ENCODE data around the gene CORIN.

The CORIN gene

GRCh38 chr4:47836641-47837093 lies 1.2 kb downstream of the CORIN start:
- intact Hi-C loops (cut with DNase I) = no loop called here
- DNase-seq = peak; percentile 61 to 94 (median 81)

GRCh38 chr4:47835494-47835893 lies 2.4 kb downstream of the CORIN start:
- intact Hi-C loops (cut with DNase I) = no loop called here
- DNase-seq = no peak

DNA sequence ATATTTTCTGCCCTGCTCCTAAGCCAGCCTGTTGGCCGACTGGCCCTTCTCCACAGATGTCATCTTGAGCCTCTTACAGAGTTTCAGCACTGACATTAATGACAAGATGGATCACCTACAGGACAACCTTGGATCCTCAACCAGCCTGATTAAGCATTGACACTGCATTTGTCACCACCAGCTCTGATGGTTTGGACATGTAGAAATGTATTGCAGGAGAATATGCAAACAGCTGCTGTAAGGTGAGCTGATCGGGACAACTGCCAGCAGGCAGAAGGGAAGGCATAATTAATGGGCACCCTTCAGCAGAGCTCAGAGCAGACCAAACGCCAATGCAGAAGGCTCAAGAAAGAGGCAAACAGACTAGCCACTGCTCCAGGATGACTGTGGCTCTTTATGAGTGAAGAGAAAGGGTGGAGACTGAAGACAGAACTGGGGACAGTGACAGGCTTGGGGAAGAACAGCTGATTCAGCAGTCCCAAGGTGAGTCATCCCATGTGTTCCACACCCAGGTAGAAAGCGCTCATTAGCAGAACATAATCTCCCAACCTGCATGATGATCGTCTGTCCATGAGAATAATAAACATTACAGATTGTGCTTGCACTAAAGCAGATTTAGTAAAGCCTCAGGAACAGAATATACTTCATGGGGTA lies 6.7 kb downstream of the CORIN start:
- DNase-seq = no peak
- intact Hi-C loops (cut with DNase I) = no loop called here

GRCh38 chr4:47830265-47831025 lies 7.4 kb downstream of the CORIN start:
- DNase-seq = no peak
- intact Hi-C loops (cut with DNase I) = no loop called here

DNA sequence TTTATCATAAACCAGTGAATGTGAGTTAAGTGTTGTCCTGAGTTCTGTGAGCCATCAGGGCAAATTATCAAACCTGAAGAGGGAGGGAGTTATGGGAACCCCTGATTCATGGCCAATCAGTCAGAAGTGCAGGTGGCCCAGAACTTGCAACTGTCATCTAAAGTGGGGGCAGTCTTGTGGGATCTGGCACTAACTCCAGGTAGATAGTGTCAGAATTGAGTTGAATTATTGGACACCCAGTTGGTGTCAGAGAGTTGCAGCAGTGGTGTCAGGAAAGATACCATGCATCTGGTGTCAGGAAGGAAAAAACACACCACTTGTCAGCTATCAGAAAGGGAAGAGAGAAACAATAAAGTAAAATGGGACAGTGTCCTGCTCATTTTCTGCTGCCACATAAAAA lies 8.4 kb downstream of the CORIN start:
- intact Hi-C loops (cut with DNase I) = no loop called here
- DNase-seq = no peak

DNA sequence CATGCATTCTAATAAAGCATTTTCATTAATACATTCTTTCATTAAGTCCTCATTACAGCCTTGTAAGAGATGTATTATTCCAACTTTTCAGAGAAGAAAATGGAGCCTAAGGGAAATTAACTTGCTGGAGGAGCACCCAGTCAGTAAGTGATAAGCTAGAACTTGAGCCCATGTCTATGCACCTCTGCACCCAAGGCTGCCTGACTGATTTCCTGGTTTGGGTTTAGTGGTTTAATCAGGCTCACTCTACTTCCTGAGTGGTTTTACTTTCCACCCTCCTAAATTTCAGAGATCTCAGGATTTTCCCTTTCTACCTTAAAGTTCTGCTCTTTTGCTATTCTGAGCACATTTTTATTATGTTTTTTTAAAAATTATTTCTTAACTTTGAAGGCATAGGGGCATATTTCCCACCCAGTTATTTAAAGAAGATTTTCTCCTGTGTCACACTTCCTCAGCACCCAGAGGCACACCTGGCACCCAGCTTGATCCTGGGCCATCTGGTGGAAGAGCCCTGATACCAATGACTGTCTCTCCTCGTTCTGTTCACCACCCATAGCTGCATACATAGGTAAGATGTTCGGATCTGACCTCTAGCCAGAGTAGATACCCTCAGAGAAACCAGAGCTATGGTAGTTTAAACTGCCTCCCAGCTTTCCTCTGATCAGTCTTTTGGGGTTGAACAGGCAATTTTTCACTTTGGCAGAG lies 10.4 kb downstream of the CORIN start:
- no peak for DNase-seq
- intact Hi-C loops (cut with DNase I) = no loop called here

DNA sequence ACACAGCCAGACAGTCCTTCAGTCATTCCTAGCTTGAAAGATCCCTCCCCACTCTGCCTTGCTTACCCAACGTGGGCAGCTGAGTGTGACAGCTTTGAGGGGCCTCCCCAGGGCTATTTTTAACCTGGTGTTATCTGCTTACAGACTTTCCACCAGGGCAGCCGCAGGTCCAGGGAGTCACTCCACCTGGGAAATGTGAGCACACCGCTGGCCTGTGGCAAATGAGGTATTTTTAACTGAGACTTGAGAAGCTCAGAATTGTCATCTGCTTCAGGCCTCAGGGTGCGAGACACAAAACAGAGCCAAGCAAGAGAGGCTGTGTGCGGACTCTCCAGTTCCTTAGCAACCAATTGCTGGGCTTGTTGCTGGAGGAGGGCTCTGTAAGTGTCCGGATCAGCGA lies 13.0 kb downstream of the CORIN start:
- intact Hi-C loops (cut with DNase I) = no loop called here
- DNase-seq = no peak

DNA sequence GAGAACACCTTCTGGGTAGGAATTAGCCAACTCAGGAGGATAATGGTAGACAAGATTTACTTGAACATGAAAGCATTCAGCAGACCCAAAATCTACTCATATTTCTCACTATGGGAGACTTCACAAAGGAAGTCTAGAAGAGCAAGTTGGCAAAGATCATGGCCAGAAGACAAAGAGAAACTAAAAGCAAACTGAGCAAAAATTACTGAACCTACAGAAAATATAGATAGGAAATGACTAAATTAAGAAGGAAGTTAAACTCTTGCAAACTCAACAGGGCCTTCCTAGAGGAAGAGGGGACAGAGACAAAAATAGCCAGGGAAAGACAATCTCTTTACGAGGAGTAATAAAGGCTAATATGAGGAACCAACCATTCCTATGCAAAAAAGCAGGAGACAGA lies 18.7 kb downstream of the CORIN start:
- DNase-seq = no peak
- intact Hi-C loops (cut with DNase I) = no loop called here

DNA sequence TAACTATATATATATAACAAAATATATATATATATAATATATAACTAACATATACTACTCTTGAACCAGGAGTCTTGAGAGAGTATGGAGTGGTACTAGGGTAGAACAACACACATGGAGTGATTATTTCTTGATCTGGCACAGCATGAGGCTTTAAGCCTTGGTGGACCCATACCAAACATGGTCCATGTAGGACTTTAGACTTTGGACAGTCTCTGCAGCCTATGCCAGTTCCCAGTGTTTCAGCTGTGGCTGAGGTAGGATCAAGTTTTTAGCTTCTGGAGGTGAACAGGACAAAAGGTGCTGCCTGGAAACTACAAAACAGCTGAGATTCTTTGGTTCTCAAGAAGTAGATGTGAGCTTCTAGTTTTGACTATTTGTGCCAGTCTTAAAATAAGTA lies 20.6 kb downstream of the CORIN start:
- no peak for DNase-seq
- intact Hi-C loops (cut with DNase I) = no loop called here

GRCh38 chr4:47816748-47817147 lies 21.1 kb downstream of the CORIN start:
- intact Hi-C loops (cut with DNase I) = no loop called here

DNA sequence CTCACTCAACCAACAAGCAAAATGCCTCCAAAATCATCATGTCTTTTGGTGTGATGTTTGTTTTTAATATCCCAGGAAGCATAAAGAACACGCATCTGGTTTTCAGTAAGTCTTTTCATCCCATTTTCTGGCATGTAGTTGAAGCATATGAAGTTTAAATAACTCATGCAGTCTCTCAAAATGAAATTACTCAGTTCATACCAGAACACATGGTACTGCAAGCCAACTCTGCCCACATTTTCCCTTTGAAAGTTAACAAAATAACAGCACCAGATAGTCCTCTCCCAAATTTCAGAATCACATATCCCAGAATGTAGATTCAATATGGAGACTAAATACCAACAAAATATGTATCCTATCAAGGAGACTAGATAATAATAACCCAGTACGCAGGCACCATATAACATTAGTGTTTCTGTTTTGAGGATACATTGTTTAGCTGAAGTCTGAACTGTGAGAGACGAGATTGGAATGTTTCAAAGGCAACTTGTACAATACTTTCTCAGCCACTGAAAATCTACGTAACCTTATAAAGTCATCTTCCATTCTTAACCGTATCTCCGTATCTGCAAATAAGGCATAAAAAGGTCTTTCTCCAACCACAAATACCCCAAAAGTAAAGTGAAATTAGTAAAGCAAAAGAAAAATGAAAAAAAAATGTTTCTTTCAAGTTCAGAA lies 23.1 kb downstream of the CORIN start:
- intact Hi-C loops (cut with DNase I) = no loop called here
- no peak for DNase-seq

More at GRCh38 chr4:47816748-47817147, 21.1 kb downstream of the CORIN start:
- DNase-seq = no peak

DNA sequence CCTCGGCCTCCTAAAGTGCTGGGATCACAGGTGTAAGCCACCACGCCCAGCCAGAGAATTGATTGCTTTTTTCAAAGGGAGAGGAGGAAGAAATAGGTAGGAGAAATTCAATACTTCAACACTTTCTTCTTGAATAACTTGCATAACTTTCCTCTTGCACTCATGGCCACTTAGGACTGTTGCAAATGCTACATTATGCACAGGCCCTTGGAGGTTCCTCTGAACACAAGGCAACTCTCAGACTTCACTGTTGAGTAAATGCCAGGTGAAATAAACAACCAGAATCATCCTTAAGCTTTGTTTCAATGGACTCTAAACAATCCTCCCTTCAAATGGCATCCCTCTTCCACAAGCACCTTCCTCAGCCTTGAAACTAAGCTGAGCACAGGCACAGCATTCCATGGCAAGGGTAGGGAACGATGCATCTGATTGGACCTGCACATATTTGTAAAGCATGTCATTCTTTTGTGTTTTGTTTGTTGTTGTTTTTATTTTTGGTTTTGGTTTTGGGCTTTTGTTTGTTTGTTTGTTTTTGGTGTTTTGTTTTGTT lies 28.1 kb downstream of the CORIN start:
- DNase-seq = no peak
- intact Hi-C loops (cut with DNase I) = no loop called here

GRCh38 chr4:47804598-47804997 lies 33.3 kb downstream of the CORIN start:
- intact Hi-C loops (cut with DNase I) = no loop called here
- no peak for DNase-seq

DNA sequence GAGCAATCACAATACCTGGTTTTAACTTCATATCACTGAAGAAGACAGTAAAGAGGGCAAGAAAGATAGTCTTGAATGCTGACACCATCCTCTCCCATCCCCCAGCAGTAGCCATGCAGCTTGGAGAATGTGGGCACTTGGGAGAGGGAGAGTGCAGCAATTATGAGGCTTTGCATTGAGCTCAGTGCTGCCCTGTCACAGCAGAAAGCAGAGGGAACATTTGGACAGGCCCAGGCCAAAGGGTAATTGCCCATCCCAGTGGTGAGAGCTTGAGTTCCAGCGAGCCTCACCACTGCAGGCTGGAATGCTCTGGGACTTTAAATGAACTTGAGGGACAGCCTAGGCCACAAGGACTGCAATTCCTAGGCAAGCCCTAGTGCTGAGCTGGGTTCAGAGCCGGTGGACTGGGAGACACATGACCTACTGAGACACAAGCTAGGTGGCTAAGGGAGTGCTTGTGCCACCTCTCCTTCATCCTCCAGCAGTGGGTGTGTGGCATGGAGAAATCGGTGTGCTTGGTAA lies 36.3 kb downstream of the CORIN start:
- DNase-seq = no peak
- intact Hi-C loops (cut with DNase I) = no loop called here

- intact Hi-C loops (cut with DNase I) = no loop called here
- DNase-seq = no peak
Observed at GRCh38 chr4:47798165-47798564, 39.7 kb downstream of the CORIN start.

DNA sequence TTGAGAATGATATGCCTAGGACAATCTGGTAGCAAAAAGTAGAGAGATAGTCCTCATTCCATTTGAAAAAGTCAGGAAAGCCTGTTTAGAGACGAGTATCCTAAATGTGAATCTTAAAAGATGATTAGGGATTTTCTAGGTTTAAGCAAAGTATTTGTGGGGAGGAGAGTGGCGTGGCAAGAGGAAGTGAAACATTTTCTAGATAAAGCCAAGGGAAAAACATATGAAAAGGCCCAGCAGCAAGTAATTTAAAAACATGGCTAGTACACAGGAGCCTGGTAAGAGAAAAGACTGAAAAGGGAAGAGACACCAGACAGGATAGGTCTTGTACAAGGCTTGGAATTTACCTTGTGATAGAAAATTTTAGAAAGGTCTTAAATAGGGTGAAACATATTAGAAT lies 45.9 kb downstream of the CORIN start:
- intact Hi-C loops (cut with DNase I) = no loop called here

DNA sequence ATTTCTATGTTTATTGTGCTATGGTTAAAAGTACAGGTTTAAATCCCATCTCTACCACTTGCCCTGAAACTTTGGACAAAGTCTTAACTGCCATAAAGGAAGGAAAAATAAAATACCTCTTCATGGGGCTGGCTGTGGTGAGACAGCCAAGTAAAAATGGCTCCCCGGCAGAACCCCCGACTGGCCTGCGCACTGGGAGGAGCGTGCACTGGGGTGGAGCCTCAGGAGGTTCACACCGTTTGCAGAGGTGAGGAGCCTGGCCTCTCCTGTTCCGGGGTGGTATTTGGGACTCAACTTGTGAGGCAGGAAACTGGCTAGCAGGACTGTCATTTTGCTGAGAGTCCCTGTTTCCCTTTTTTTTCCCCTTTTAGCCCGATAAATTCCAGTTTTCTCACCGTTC lies 47.8 kb downstream of the CORIN start:
- DNase-seq = no peak
- intact Hi-C loops (cut with DNase I) = no loop called here

More for the DNA sequence above, 45.9 kb downstream of the CORIN start:
- no peak for DNase-seq

DNA sequence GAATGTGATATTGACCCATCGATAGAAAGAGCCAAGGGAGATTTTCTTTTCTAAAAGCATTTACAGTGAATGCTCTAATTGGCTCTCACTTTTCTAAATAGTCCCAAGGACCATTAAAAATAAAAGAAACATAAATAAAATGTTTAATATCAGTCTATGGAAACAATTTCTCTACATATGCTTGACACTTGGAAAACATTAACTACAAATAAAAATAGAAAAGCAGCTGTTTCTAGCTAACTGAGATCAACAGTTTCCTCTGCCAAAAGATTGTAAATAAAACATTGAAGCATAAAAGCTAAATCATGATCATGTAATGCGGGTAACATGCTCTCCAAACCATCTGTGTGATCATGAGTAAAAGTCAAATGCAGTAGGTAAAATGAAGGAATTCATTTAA lies 49.7 kb downstream of the CORIN start:
- intact Hi-C loops (cut with DNase I) = no loop called here
- no peak for DNase-seq

DNA sequence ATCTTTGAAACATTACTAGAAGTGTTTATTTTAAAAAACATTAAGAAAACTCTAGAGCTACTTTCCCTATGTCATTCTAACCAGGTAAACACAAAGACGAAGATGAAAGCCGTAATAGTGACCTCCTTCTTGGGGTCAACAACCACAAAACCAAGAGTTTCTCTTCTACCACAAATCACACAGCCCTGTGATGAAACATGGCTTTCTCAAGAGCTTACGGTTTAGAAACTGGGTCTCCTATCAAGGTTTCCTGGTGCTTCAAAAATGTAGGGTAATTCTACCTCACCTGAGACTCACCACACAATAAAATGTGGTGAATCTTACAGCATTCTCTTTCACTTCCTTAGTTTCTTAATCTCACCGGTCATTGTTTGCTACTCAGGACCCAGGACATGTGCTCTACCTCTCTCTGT lies 50.9 kb downstream of the CORIN start:
- intact Hi-C loops (cut with DNase I) = no loop called here
- no peak for DNase-seq

All from head of caudate nucleus (tissue), 42 donors.